ENCODE results near the gene CCR5.

Gene CCR5

DNA sequence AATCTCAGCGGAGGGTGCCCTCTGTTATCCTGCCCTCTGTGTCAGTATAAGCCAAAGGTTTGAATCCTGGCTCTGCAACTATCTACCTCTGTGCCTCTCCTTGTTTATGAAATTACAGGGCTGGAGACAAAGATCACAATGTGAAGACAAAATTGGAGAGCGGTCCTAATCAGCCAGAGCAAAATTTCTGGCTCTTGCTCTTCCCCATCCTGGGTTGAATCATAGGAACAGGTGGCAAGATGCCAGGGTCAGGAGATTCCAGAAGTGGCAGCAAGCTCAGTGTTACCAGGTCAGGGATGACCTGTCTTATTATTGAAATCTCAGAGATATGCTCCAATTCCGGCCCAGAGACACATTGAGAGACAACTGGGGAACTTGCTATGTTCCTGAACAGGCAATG lies 19.1 kb upstream of the CCR5 start:
- FAIRE-seq (no peak), DNase-seq (ENCODE audit: insufficient read length, low spot score) (peak; percentile 18)
- no peak for TF ChIP-seq POLR2A (IDR thresholded peaks at IDR 0.05; ENCODE audit: low read depth, low read length)

DNA sequence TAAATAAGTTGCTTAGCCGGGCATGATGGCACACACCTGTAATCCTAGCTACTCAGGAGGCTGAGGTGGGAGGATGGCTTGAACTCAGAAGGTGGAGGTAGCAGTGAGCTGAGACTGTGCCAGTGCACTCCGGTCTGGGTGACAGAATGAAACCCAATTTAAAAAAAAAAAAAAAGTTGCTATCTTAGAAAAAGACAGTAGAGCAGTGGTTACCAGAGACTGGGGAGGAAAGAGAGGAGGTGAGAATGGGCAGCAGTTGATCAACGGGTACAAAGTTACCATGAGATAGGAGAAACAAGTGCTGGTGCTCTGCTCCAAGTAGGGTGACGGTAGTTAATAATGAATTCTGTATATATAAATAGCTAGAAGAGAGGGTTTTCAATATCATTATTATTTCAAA lies 17.7 kb upstream of the CCR5 start:
- FAIRE-seq = no peak
- TF ChIP-seq POLR2A (IDR thresholded peaks at IDR 0.05; ENCODE audit: low read depth, low read length) = no peak
- DNase-seq (ENCODE audit: insufficient read length, low spot score) = no peak

DNA sequence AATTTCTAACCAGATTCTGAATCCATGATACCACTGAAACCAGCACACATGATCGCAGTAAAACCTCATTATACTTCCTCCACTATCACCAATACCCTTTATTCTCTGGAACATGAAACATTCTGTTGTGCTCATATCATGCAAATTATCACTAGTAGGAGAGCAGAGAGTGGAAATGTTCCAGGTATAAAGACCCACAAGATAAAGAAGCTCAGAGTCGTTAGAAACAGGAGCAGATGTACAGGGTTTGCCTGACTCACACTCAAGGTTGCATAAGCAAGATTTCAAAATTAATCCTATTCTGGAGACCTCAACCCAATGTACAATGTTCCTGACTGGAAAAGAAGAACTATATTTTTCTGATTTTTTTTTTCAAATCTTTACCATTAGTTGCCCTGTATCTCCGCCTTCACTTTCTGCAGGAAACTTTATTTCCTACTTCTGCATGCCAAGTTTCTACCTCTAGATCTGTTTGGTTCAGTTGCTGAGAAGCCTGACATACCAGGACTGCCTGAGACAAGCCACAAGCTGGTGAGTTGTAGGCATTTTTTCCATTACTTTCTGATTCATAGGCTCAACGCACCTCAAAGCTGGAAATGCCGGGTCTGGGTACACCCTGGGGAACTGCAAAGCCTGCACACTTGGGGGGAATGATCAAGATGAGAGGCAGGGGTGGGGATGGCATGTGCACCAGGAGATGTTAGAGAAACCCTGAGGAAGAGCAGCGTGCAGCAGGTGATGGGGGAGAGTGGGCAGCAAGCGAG lies 16.9 kb upstream of the CCR5 start, which contains the start of gene CCR2:
CCR2 (plus strand) TSS at position 465 of the 764 bp plus-strand sequence. CDS start 3,417 bp downstream, outside the sequence.
- DNase-seq (ENCODE audit: insufficient read length, low spot score) (no peak), FAIRE-seq (no peak)
- TF ChIP-seq POLR2A (IDR thresholded peaks at IDR 0.05; ENCODE audit: low read depth, low read length) = no peak

DNA sequence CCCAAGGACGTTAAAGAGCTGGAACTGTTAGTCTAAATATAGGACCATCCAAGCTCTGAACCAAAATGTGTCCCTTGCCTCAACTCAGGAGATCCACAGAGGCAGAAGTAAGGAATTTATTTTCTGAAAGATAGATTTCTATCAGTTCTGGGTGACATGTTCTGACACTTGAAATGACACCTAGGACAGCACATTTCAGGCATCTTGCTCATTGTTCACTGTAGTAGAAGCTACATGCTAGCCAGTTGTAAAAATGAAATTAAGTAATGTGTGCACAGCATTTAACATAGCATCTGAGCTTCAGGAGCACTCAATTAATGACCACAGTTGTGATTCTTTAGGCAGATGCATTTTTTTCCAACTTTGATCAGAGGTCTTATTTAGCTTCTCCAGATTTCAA lies 16.3 kb upstream of the CCR5 start:
- FAIRE-seq (no peak), DNase-seq (ENCODE audit: insufficient read length, low spot score) (no peak)
- no peak for TF ChIP-seq POLR2A (IDR thresholded peaks at IDR 0.05; ENCODE audit: low read depth, low read length)

DNA sequence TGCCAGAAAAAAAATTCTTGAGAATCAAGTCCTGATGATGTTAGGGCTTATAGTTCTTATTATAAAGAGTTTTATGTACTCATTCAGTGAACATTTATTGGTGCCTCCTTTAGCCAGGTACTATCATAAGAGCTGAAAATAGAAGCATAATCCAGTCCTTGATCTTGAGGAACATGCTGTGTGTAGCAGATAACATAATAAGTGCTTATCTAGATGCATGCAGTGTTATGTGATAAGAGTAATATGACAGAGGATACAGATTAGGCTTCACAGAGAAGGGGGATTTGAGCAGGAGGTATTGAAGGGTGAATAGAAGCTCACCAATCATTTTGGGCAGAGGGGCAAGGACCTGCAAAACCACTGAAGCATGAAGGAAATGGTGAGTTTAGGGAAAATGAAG lies 15.8 kb upstream of the CCR5 start:
- DNase-seq (ENCODE audit: insufficient read length, low spot score) = no peak
- FAIRE-seq = no peak
- TF ChIP-seq POLR2A (IDR thresholded peaks at IDR 0.05; ENCODE audit: low read depth, low read length) = no peak

DNA sequence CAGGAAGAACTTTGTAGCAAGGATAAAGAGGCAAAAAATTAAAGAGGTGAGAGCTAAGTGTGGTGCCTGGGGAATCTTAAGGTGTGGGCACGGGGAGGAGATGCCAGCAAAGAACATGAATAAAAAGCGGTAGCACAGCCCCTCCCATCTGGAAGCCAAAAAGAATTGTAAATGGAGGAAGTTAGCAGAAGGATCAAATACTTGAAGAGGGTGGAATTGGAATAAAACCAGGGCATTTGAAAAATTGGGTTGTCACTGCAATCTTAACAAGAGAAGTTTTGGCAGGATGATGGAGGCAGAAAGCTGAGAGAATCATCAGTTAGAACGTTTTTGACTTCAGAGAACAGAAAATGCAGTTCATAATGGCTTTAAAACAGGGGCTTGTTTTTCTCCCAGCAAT lies 14.5 kb upstream of the CCR5 start:
- FAIRE-seq (no peak), DNase-seq (ENCODE audit: insufficient read length, low spot score) (no peak)
- TF ChIP-seq POLR2A (IDR thresholded peaks at IDR 0.05; ENCODE audit: low read depth, low read length) = no peak

DNA sequence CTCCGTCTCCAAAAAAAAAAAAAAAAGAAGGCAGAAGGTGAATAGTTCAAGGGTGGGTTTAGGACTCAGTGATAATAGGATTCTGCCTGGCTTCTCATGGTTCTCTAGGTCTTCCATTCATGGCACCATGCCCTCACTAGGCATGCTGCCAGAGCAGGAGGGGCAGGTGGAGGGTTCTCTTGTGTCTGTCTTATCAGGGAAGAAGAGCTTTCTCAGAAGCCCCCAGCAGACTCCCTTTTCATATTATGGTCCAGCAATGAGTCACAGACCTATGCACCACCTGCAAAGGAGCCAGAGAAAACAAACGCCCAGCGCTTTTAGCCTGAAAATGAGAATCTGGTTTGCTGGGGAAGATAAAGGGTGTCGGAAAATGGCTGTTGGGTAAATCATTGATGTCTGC lies 13.8 kb upstream of the CCR5 start:
- TF ChIP-seq POLR2A (IDR thresholded peaks at IDR 0.05; ENCODE audit: low read depth, low read length) = no peak
- FAIRE-seq (no peak), DNase-seq (ENCODE audit: insufficient read length, low spot score) (no peak)

DNA sequence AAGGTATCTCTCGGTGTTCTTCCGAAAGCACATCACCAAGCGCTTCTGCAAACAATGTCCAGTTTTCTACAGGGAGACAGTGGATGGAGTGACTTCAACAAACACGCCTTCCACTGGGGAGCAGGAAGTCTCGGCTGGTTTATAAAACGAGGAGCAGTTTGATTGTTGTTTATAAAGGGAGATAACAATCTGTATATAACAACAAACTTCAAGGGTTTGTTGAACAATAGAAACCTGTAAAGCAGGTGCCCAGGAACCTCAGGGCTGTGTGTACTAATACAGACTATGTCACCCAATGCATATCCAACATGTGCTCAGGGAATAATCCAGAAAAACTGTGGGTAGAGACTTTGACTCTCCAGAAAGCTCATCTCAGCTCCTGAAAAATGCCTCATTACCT lies 12.3 kb upstream of the CCR5 start:
- no peak for TF ChIP-seq POLR2A (IDR thresholded peaks at IDR 0.05; ENCODE audit: low read depth, low read length)
- DNase-seq (ENCODE audit: insufficient read length, low spot score) = no peak
- FAIRE-seq = no peak

DNA sequence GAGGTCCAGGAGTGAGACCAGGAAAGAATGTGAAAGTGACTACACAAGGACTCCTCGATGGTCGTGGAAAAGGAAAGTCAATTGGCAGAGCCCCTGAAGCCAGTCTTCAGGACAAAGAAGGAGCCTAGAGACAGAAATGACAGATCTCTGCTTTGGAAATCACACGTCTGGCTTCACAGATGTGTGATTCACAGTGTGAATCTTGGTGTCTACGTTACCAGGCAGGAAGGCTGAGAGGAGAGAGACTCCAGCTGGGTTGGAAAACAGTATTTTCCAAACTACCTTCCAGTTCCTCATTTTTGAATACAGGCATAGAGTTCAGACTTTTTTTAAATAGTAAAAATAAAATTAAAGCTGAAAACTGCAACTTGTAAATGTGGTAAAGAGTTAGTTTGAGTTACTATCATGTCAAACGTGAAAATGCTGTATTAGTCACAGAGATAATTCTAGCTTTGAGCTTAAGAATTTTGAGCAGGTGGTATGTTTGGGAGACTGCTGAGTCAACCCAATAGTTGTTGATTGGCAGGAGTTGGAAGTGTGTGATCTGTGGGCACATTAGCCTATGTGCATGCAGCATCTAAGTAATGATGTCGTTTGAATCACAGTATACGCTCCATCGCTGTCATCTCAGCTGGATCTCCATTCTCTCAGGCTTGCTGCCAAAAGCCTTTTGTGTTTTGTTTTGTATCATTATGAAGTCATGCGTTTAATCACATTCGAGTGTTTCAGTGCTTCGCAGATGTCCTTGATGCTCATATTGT lies 10.8 kb upstream of the CCR5 start:
- no peak for TF ChIP-seq POLR2A (IDR thresholded peaks at IDR 0.05; ENCODE audit: low read depth, low read length)
- DNase-seq (ENCODE audit: insufficient read length, low spot score) (no peak), FAIRE-seq (no peak)

DNA sequence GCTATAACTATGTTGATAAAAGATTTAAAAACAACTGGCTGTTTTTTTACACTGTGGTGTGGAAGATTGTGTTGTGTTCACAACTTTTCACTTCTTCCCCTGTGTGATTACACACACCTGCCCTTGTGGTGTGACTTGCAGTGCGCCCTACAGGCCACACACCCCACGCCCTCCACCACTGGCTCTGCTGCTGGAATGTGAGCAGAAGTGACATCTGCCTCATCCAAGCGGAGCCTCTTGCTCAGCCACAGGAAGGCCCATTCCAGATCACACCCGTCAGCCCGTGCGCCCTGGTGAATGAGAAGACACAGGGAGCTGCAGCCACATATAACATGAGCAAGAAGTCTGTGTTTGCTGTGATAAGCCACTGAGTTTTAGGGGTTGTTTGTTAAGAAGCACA lies 9.8 kb upstream of the CCR5 start:
- FAIRE-seq (no peak), DNase-seq (ENCODE audit: insufficient read length, low spot score) (no peak)
- no peak for TF ChIP-seq POLR2A (IDR thresholded peaks at IDR 0.05; ENCODE audit: low read depth, low read length)

DNA sequence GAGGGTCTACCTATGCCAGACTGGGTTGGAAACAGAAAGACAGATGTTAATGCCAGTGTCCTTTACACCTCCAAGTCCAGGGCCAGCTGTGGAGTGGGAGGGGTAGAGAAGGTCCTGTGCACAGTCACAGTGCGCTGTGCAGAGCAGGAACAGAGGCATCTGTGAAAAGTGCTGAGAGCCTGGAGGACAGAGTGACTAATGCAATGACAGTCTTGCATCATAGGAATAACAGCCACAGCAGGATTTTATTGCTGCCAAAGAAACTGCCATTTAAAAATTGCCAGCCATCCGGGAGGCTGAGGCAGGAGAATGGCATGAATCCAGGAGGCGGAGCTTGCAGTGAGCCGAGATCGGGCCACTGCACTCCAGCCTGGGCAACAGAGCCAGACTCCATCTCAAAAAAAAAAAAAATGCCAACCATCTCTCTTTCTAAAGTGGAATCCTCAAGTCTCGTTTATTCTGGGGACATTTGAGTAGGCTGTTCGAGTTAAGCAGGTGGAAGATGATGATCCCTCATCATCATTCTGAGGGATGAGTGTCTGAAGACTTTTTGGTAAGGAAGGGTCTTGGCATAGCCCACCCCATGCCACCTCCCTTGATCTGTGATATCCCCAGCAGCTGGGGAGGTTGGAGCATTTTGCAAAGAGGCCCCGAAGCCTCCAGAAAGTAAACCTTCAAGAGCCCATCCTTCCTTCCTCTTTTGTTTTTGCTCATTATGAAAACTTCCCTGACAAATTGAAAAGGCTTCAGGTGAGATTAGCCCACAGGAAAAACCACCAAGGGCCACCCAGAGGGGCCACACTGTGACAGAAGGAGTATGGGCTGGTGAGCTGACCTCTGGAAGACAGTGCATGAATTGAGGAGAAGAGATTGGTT lies 9.1 kb upstream of the CCR5 start:
- TF ChIP-seq POLR2A (IDR thresholded peaks at IDR 0.05; ENCODE audit: low read depth, low read length) = no peak
- DNase-seq (ENCODE audit: insufficient read length, low spot score) (no peak), FAIRE-seq (no peak)

DNA sequence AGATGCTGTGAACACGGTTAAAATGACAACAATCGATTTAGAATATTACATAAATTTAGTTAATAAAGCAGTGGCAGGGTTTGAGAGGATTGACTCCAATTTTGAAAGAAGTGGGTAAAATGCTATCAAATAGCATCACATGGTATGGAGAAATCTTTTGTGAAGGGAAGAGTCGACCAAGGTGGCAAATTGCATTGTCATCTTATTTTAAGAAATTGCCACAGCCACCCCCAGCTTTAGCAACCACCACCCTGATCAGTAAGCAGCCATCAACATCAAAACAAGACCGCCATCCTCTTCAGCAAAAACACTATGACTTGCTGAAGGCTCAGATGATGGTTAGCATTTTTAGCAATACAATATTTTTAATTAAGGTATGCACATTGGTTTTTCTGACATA lies 5.7 kb upstream of the CCR5 start:
- no peak for FAIRE-seq
- no peak for DNase-seq (ENCODE audit: insufficient read length, low spot score)
- no peak for TF ChIP-seq POLR2A (IDR thresholded peaks at IDR 0.05; ENCODE audit: low read depth, low read length)

DNA sequence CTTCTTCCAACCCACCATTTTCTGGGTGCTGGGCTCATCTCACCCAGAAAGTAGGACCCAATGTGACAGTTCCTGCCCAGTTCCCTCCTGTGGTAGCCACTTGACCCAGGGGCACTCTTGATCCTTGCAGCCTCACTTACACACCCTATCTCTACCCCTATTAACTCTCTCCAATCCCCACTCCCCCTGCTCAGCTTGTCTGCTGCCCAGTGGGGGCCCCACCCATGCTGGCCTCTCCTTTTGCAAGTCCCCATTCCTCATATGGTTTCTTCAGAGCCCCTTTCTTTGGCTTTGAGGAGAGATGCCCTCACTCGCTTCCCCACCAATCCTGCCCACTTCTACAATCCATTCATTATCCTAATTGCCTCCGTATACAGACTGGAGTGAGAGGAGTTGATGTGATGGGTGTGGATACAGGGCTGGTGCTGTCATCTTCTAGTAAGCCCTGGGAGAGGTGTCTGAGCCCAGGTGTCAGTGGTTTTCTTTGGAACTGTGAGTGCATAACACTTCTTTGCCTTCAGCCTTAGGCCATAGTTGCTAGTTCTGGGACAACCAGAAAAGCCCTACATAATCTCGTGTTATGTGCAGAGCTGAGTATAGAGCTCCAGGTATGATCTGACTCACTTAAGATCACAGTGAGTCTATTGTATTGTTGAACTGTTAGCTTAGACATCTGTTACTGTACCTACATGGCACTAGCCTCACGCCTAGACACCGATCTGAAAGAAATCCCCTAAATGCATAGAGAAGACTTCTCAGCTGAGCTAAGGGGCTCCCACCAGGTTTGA lies 4.8 kb upstream of the CCR5 start:
- no peak for TF ChIP-seq POLR2A (IDR thresholded peaks at IDR 0.05; ENCODE audit: low read depth, low read length)
- DNase-seq (ENCODE audit: insufficient read length, low spot score) (no peak), FAIRE-seq (no peak)
